AG04449 (cell line): ENCODE results near the gene LCN2.
"Not testable (repeated sequence)": the region's sequence is repeated elsewhere in the genome, so short reads cannot be mapped to it uniquely, and the experiment has no call there.

Experiments
- CTCF ChIA-PET: fragments of 350-600 bp; formaldehyde crosslinking; extraction: SDS; loops from one replicate; lab custom pipeline; 2021; ENCODE audit warnings: antibody characterized with exemption; lab: Yijun Ruan, JAX
- POLR2A ChIA-PET: fragments of 400-600, 350-600 bp; formaldehyde crosslinking; extraction: SDS; loops from one replicate; lab custom pipeline; 2020; ENCODE audit warnings: antibody characterized with exemption, inconsistent platforms; lab: Yijun Ruan, JAX
- DNase-seq: peaks from one replicate; pipeline ENCODE4 v3.0.0-alpha.2; 2010; ENCODE audit warnings: low read depth, low spot score
- H3K4me3 ChIP-seq: 2 replicates; pipeline ENCODE4 v1.5.1; 2011; ENCODE audit warnings: low read depth, mild to moderate bottlenecking, control low read depth, low read length
- CTCF ChIP-seq: IDR thresholded peaks from one replicate; pipeline ENCODE4 v1.5.1; 2011; ENCODE audit warnings: mild to moderate bottlenecking, moderate library complexity, low read length, control low read depth, inconsistent platforms; ENCODE audit not compliant: insufficient read depth; ENCODE audit errors: missing control alignments

The LCN2 gene

DNA sequence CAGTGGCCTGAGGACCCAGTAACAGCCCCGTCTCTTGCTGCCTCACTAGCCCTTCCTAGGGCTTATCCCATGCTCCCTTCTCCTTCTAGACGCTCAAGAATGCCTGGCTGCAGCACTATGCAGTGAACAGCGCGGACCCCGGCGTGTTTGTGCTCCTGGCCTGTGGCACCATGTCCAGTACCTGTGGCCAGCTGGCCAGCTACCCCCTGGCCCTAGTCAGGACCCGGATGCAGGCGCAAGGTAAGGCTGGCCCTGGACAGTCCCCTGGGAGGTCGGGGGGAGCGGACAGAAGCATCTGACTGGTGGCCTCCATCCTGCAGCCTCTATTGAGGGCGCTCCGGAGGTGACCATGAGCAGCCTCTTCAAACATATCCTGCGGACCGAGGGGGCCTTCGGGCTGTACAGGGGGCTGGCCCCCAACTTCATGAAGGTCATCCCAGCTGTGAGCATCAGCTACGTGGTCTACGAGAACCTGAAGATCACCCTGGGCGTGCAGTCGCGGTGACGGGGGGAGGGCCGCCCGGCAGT, 42.2 kb upstream of the LCN2 start:
- H3K4me3 ChIP-seq: no peak overlapping the region
- TF ChIP-seq CTCF: no peak
- ChIA-PET POLR2A (no interaction called here), CTCF (interaction anchor here (3.0 to 14.9 kb wide), 2 partner anchors 8 to 13 kb away, joined by 12 to 264 read pairs; no protein-coding TSS in a partner anchor)
- no peak for DNase-seq

DNA sequence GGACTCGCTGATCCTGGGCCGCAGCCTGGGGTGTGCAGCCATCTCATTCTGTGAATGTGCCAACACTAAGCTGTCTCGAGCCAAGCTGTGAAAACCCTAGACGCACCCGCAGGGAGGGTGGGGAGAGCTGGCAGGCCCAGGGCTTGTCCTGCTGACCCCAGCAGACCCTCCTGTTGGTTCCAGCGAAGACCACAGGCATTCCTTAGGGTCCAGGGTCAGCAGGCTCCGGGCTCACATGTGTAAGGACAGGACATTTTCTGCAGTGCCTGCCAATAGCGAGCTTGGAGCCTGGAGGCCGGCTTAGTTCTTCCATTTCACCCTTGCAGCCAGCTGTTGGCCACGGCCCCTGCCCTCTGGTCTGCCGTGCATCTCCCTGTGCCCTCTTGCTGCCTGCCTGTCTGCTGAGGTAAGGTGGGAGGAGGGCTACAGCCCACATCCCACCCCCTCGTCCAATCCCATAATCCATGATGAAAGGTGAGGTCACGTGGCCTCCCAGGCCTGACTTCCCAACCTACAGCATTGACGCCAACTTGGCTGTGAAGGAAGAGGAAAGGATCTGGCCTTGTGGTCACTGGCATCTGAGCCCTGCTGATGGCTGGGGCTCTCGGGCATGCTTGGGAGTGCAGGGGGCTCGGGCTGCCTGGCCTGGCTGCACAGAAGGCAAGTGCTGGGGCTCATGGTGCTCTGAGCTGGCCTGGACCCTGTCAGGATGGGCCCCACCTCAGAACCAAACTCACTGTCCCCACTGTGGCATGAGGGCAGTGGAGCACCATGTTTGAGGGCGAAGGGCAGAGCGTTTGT, 41.6 kb upstream of the LCN2 start:
- no peak for TF ChIP-seq CTCF
- ChIA-PET POLR2A (interaction anchor here (1.2 kb wide), 1 partner anchor 9 kb away, joined by 4 read pairs; no protein-coding TSS in a partner anchor), CTCF (interaction anchor here (1.2 to 14.9 kb wide), 4 partner anchors 8 to 164 kb away, joined by 5 to 264 read pairs (median 10); no protein-coding TSS in a partner anchor)

GRCh38 chr9:128108269-128109049, 40.8 kb upstream of the LCN2 start:
- H3K4me3 ChIP-seq: no peak overlapping the region
- POLR2A ChIA-PET: interaction anchor here (1.2 kb wide), 1 partner anchor 10 kb away, joined by 4 read pairs; no protein-coding TSS in a partner anchor
- DNase-seq: no peak
- CTCF ChIA-PET: interaction anchor here (0.8 to 14.9 kb wide), 5 partner anchors 7 to 165 kb away, joined by 3 to 264 read pairs (median 7); no protein-coding TSS in a partner anchor
- TF ChIP-seq CTCF: no peak

More for the DNA sequence above, 41.6 kb upstream of the LCN2 start:
- no peak for DNase-seq
- H3K4me3 ChIP-seq: no peak overlapping the region

GRCh38 chr9:128109050-128109709, 40.1 kb upstream of the LCN2 start:
- POLR2A ChIA-PET: no interaction called here
- no peak for TF ChIP-seq CTCF

DNA sequence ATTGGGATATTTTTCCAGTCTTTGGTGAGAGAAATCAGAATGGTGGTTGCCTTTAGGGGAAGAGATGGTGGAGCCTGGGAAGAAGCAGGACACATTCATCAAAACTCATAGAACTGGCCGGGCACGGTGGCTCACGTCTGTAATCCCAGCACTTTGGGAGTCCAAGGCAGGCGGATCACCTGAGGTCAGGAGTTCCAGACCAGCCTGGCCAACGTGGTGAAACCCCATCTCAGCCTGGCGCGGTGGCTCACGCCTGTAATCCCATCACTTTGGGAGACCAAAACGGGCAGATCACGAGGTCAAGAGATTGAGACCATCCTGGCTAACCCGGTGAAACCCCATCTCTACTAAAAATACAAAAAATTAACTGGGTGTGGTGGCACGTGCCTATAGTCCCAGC, 37.5 kb upstream of the LCN2 start:
- DNase-seq, POLR2A ChIA-PET: not testable (repeated sequence)
- CTCF ChIA-PET: interaction anchor here (1.2 to 7.1 kb wide), 4 partner anchors 9 to 191 kb away, joined by 4 to 264 read pairs (median 8); no protein-coding TSS in a partner anchor

More at GRCh38 chr9:128109050-128109709, 40.1 kb upstream of the LCN2 start:
- no peak overlapping the region for H3K4me3 ChIP-seq
- CTCF ChIA-PET: interaction anchor here (0.8 to 14.9 kb wide), 5 partner anchors 6 to 166 kb away, joined by 3 to 264 read pairs (median 7); no protein-coding TSS in a partner anchor
- no peak for DNase-seq

More for the DNA sequence above, 37.5 kb upstream of the LCN2 start:
- not testable (repeated sequence) for H3K4me3 ChIP-seq
